ENCODE results near the gene NEU3. TPM values are rescaled to one million over a fixed set of nuclear protein-coding genes. Genes with fewer than 3 reads are reported as not detected.
A peak's percentile ranks its signal among the peaks of the same experiment; 100 is the strongest.

The NEU3 gene
- total RNA-seq: 7.9 and 8.4 TPM in 2 replicates

- Histone ChIP-seq H3K27me3 (ENCODE audit: control insufficient read depth, insufficient read depth, low read length) (no peaks in the 10 kb centered on the region), H3K36me3 (ENCODE audit: control insufficient read depth, insufficient read depth, low read length) (no peaks in the 10 kb centered on the region), H3K4me3 (ENCODE audit: low read depth, low read length) (peak within 1 kb of the TSS; percentile 86)
- no peak for TF ChIP-seq CTCF (IDR thresholded peaks at IDR 0.05; ENCODE audit: insufficient read depth, low read length, poor library complexity, severe bottlenecking)
- DNase-seq (ENCODE audit: low read depth): peak; percentile 34
These were observed at the start of gene NEU3 for GRCh38 chr11:74988541-74989259. Gene NEU3 (plus strand): TSS chr11:74988933. CDS start chr11:74989061, 128 bp downstream.

GRCh38 chr11:74941492-74941891 is 47.2 kb upstream of the NEU3 start:
- no peaks in the 10 kb centered on the region for H3K36me3 ChIP-seq (ENCODE audit: control insufficient read depth, insufficient read depth, low read length)

GRCh38 chr11:74942073-74942759 is 46.5 kb upstream of the NEU3 start:
- TF ChIP-seq CTCF (IDR thresholded peaks at IDR 0.05; ENCODE audit: insufficient read depth, low read length, poor library complexity, severe bottlenecking): no peak
- H3K4me3 ChIP-seq (ENCODE audit: low read depth, low read length): no peak overlapping the region
- no peaks in the 10 kb centered on the region for H3K36me3 ChIP-seq (ENCODE audit: control insufficient read depth, insufficient read depth, low read length)
- no peak for DNase-seq (ENCODE audit: low read depth)
- no peaks in the 10 kb centered on the region for H3K27me3 ChIP-seq (ENCODE audit: control insufficient read depth, insufficient read depth, low read length)

More at GRCh38 chr11:74941492-74941891, 47.2 kb upstream of the NEU3 start:
- no peak for TF ChIP-seq CTCF (IDR thresholded peaks at IDR 0.05; ENCODE audit: insufficient read depth, low read length, poor library complexity, severe bottlenecking)
- Histone ChIP-seq H3K4me3 (ENCODE audit: low read depth, low read length) (no peak overlapping the region), H3K27me3 (ENCODE audit: control insufficient read depth, insufficient read depth, low read length) (no peaks in the 10 kb centered on the region)
- DNase-seq (ENCODE audit: low read depth): no peak

GRCh38 chr11:74948546-74948897 is 40.2 kb upstream of the NEU3 start:
- H3K36me3 ChIP-seq (ENCODE audit: control insufficient read depth, insufficient read depth, low read length): no peaks in the 10 kb centered on the region
- DNase-seq (ENCODE audit: low read depth): no peak
- H3K4me3 ChIP-seq (ENCODE audit: low read depth, low read length): peak overlapping the region; percentile 86
- TF ChIP-seq CTCF (IDR thresholded peaks at IDR 0.05; ENCODE audit: insufficient read depth, low read length, poor library complexity, severe bottlenecking): no peak
- no peaks in the 10 kb centered on the region for H3K27me3 ChIP-seq (ENCODE audit: control insufficient read depth, insufficient read depth, low read length)

- peak within 1 kb of the TSS; percentile 86 for H3K4me3 ChIP-seq (ENCODE audit: low read depth, low read length)
- no peaks in the 10 kb centered on the region for H3K27me3 ChIP-seq (ENCODE audit: control insufficient read depth, insufficient read depth, low read length)
- TF ChIP-seq CTCF (IDR thresholded peaks at IDR 0.05; ENCODE audit: insufficient read depth, low read length, poor library complexity, severe bottlenecking): no peak
- H3K36me3 ChIP-seq (ENCODE audit: control insufficient read depth, insufficient read depth, low read length): no peaks in the 10 kb centered on the region
- DNase-seq (ENCODE audit: low read depth): peak; percentile 96
These were observed 39.6 kb upstream of the NEU3 start, which contains the start of the genes SPCS2 and XRRA1 for GRCh38 chr11:74948898-74949752. Gene SPCS2 (plus strand): TSS chr11:74949266. CDS start chr11:74949286, 20 bp downstream. Gene XRRA1 (minus strand): TSS chr11:74949091. CDS start chr11:74940878, 8,213 bp downstream.

Data from kidney epithelial cell (primary cell).